ENCODE data around the gene VPS37B. TPM values are rescaled to one million over a fixed set of nuclear protein-coding genes. Genes with fewer than 3 reads are reported as not detected.

VPS37B gene
- total RNA-seq, 2 experiments from 2014 or later, result 17.8 to 18.4 TPM

DNA sequence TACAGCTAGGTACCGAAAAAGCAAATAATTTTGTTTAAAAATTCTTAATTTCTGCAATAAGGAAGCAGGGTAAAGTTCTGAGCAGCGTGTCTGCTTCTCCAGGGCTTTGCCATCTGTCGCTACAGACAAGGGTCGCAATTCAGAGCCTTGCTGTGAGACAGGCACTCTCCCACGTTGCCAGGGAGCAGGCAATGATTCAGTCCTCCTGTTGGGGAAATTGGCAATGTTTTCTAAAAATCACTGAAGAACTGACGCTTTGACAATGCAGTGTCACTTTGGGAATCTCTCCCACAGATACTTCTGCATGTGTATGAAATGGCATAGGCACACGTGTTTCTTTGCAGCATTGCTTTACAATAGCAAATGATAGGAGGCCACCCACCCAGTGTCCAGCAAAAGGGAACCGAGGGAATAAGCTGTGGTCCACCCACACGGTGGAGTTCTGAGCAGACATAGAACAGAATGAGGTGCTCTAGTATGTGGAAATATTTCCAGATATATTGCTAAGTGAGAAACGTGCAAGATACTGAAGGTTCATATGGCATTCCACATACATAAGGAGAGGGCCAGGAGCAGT lies 76.6 kb downstream of the VPS37B start:
- Mint-ChIP-seq H3K9me3 (no peaks in the 10 kb centered on the region), H3K27ac (no peak overlapping the region), H3K36me3 (ENCODE audit: low read depth) (no peaks in the 10 kb centered on the region), H3K4me3 (no peak overlapping the region), H3K27me3 (no peaks in the 10 kb centered on the region), H3K4me1 (ENCODE audit: low read depth) (no peaks in the 10 kb centered on the region)
- TF ChIP-seq, protein P1, sequence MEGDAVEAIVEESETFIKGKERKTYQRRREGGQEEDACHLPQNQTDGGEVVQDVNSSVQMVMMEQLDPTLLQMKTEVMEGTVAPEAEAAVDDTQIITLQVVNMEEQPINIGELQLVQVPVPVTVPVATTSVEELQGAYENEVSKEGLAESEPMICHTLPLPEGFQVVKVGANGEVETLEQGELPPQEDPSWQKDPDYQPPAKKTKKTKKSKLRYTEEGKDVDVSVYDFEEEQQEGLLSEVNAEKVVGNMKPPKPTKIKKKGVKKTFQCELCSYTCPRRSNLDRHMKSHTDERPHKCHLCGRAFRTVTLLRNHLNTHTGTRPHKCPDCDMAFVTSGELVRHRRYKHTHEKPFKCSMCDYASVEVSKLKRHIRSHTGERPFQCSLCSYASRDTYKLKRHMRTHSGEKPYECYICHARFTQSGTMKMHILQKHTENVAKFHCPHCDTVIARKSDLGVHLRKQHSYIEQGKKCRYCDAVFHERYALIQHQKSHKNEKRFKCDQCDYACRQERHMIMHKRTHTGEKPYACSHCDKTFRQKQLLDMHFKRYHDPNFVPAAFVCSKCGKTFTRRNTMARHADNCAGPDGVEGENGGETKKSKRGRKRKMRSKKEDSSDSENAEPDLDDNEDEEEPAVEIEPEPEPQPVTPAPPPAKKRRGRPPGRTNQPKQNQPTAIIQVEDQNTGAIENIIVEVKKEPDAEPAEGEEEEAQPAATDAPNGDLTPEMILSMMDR (IDR thresholded peaks at IDR 0.05), result no peak
- POLR2A ChIA-PET, result no interaction called here
- CTCF ChIA-PET, result interaction anchor here (1.6 to 3.6 kb wide), 2 partner anchors 11 to 26 kb away, joined by 4 to 25 read pairs; no protein-coding TSS in a partner anchor
- DNase-seq (no peak), ATAC-seq (no peak)
- intact Hi-C loops (cut with micrococcal nuclease), result no loop called here

Other genes starting within 250 kb of the VPS37B start
- not detected for gene HCAR2, start 192.8 kb downstream of the VPS37B start, total RNA-seq
- not detected for gene HCAR3, start 179.3 kb downstream of the VPS37B start, total RNA-seq
- gene HCAR1, start 165.3 kb downstream of the VPS37B start, total RNA-seq, result under 1 TPM; 0.18 to 0.25 TPM
- gene DENR, start 143.3 kb downstream of the VPS37B start, total RNA-seq, result 10 to 100 TPM; 56.3 to 57.2 TPM
- under 1 TPM; 0.45 to 0.61 TPM for gene CCDC62, start 121.6 kb downstream of the VPS37B start, total RNA-seq
- gene HIP1R, start 60.7 kb downstream of the VPS37B start, total RNA-seq, result 10 to 100 TPM; 22.8 to 22.9 TPM
- gene ABCB9, start 70.3 kb upstream of the VPS37B start, total RNA-seq, result 1 to 10 TPM; 4.3 to 4.9 TPM
- gene OGFOD2, start 79.1 kb upstream of the VPS37B start, total RNA-seq, result 10 to 100 TPM; 27.1 to 31.5 TPM
- gene ARL6IP4, start 84.6 kb upstream of the VPS37B start, total RNA-seq, result 100 to 1,000 TPM; 174 to 180 TPM

All from activated CD8-positive, alpha-beta T cell treated with anti-CD3 and anti-CD28 coated beads for 36 hours (primary cell).